Common myeloid progenitor, CD34-positive (primary cell): Measurements from ENCODE around the gene CACNA1D.

Source experiments
- CTCF ChIA-PET: fragments of 350-600 bp; sonication (Branson Sonifier 250); formaldehyde crosslinking; loops from one replicate; lab custom pipeline; 2021; ENCODE audit warnings: antibody characterized with exemption; lab: Charles Lee
- POLR2A ChIA-PET: fragments of 350-600 bp; sonication (Branson Sonifier 250); formaldehyde crosslinking; loops from one replicate; lab custom pipeline; 2021; ENCODE audit warnings: antibody characterized with exemption; lab: Charles Lee
- DNase-seq, 3 donors: peaks; one replicate each; pipeline versions ENCODE4 v3.0.0 to v3.0.0-alpha.2; 2013
- H3K27ac ChIP-seq, 2 experiments: 1 replicate in 1 of 2; 2 replicates in 1 of 2; pipeline ENCODE4 v1.7.0; 2013; ENCODE audit warnings: inconsistent platforms in 2 of 2, low read length in 2 of 2, mild to moderate bottlenecking in 2 of 2, low read depth in 1 of 2, moderate library complexity in 1 of 2; ENCODE audit not compliant: severe bottlenecking in 2 of 2, insufficient read depth in 1 of 2, poor library complexity in 1 of 2
- H3K27me3 ChIP-seq, 5 experiments: replicated peaks in 2 of 5; 1 replicate in 3 of 5; 2 replicates in 2 of 5; pipeline versions ENCODE4 v1.6.1 to v1.7.0; 2013; ENCODE audit warnings: low read length in 4 of 5, mild to moderate bottlenecking in 2 of 5, moderate library complexity in 2 of 5, inconsistent platforms in 1 of 5; ENCODE audit not compliant: insufficient read depth in 5 of 5, control insufficient read depth in 4 of 5
- H3K36me3 ChIP-seq, 4 experiments: 1 replicate in 2 of 4; 2 replicates in 2 of 4; pipeline versions ENCODE4 v1.6.1 to v1.7.0; 2013; ENCODE audit warnings: low read length in 3 of 4, control low read depth in 1 of 4, mild to moderate bottlenecking in 1 of 4; ENCODE audit not compliant: control insufficient read depth in 4 of 4, insufficient read depth in 4 of 4
- H3K4me1 ChIP-seq, 4 experiments: 1 replicate in 3 of 4; 2 replicates in 1 of 4; pipeline versions ENCODE4 v1.6.1 to v1.7.1; 2013; ENCODE audit warnings: low read length in 3 of 4, mild to moderate bottlenecking in 3 of 4, control low read depth in 1 of 4, inconsistent platforms in 1 of 4, moderate library complexity in 1 of 4; ENCODE audit not compliant: control insufficient read depth in 4 of 4, insufficient read depth in 4 of 4; ENCODE audit errors: control extremely low read depth in 1 of 4
- H3K4me3 ChIP-seq, 7 experiments: 1 replicate in 4 of 7; 2 replicates in 3 of 7; pipeline versions ENCODE4 v1.5.1 to v1.7.0; 2013; ENCODE audit warnings: mild to moderate bottlenecking in 7 of 7, low read length in 6 of 7, moderate library complexity in 6 of 7, inconsistent platforms in 2 of 7, low read depth in 2 of 7, control low read depth in 1 of 7; ENCODE audit not compliant: insufficient read depth in 4 of 7, control insufficient read depth in 1 of 7; ENCODE audit errors: extremely low read depth in 1 of 7
- H3K9me3 ChIP-seq, 5 experiments: 1 replicate in 4 of 5; 2 replicates in 1 of 5; pipeline versions ENCODE4 v1.6.1 to v1.7.1; 2013; ENCODE audit warnings: low read length in 4 of 5, mild to moderate bottlenecking in 2 of 5, inconsistent platforms in 1 of 5, low read depth in 1 of 5, moderate library complexity in 1 of 5; ENCODE audit not compliant: control insufficient read depth in 4 of 5, insufficient read depth in 2 of 5; ENCODE audit errors: control extremely low read depth in 1 of 5
- WGBS: methylation state at CpG from one replicate; pipeline ENCODE4 v1.1.5; 2013; ENCODE audit not compliant: insufficient coverage; 5-methylcytosine and 5-hydroxymethylcytosine counted together

Gene CACNA1D

GRCh38 chr3:53850895-53851294, 356.5 kb downstream of the CACNA1D start:
- H3K9me3 ChIP-seq, result no peaks in the 10 kb centered on the region
- WGBS, result 78% methylated on average over 3 of the region's 5 CpGs
- H3K36me3 ChIP-seq, result no peaks in the 10 kb centered on the region
- no peak for DNase-seq
- peaks cover 0 to 43% (median 11%) of the 10 kb centered on the region in 5 experiments for H3K27me3 ChIP-seq
- ChIA-PET POLR2A (no interaction called here), CTCF (interaction anchor here (0.7 kb wide), 1 partner anchor 24 kb away, joined by 4 read pairs; no protein-coding TSS in a partner anchor)
- peaks cover 0 to 9% (median 7%) of the 10 kb centered on the region in 4 experiments for H3K4me1 ChIP-seq
- H3K27ac ChIP-seq, result no peak overlapping the region
- H3K4me3 ChIP-seq, result no peak overlapping the region

GRCh38 chr3:53856964-53857363, 362.6 kb downstream of the CACNA1D start:
- no peak overlapping the region for H3K4me3 ChIP-seq
- WGBS, result 44% methylated on average over 4 of the region's 7 CpGs
- POLR2A ChIA-PET, result no interaction called here
- peaks cover 0 to 6% (median 2%) of the 10 kb centered on the region in 4 experiments for H3K4me1 ChIP-seq
- no peak overlapping the region for H3K27ac ChIP-seq
- H3K27me3 ChIP-seq, result peaks cover 0 to 6% (median 0%) of the 10 kb centered on the region in 5 experiments
- H3K9me3 ChIP-seq, result peaks cover 0 to 4% (median 0%) of the 10 kb centered on the region in 5 experiments
- CTCF ChIA-PET, result no interaction called here
- peaks cover 2 to 18% (median 8%) of the 10 kb centered on the region in 4 experiments for H3K36me3 ChIP-seq
- no peak for DNase-seq

- Histone ChIP-seq H3K4me1 (peaks cover 0 to 6% (median 2%) of the 10 kb centered on the region in 4 experiments), H3K27me3 (peaks cover 0 to 6% (median 0%) of the 10 kb centered on the region in 5 experiments), H3K9me3 (peaks cover 0 to 5% (median 0%) of the 10 kb centered on the region in 5 experiments), H3K36me3 (peaks cover 10 to 26% (median 18%) of the 10 kb centered on the region in 4 experiments), H3K4me3 (no peak overlapping the region), H3K27ac (no peak overlapping the region)
- ChIA-PET POLR2A (no interaction called here), CTCF (no interaction called here)
- WGBS, result 83% methylated on average over 6 of the region's 7 CpGs
- no peak for DNase-seq
These were observed 363.8 kb downstream of the CACNA1D start for GRCh38 chr3:53858096-53858741.

- H3K9me3 ChIP-seq, result peaks cover 0 to 5% (median 0%) of the 10 kb centered on the region in 5 experiments
- H3K4me3 ChIP-seq, result no peak overlapping the region
- H3K36me3 ChIP-seq, result peaks cover 11 to 33% (median 24%) of the 10 kb centered on the region in 4 experiments
- no peak for DNase-seq
- ChIA-PET CTCF (no interaction called here), POLR2A (no interaction called here)
- H3K27me3 ChIP-seq, result peaks cover 0 to 5% (median 0%) of the 10 kb centered on the region in 5 experiments
- H3K4me1 ChIP-seq, result peaks cover 0 to 6% (median 2%) of the 10 kb centered on the region in 4 experiments
- WGBS, result 100% methylated on average over 4 of the region's 6 CpGs
- H3K27ac ChIP-seq, result no peak overlapping the region
These were observed 364.8 kb downstream of the CACNA1D start for GRCh38 chr3:53859178-53859577.

- Histone ChIP-seq H3K27me3 (peaks cover 0 to 3% (median 0%) of the 10 kb centered on the region in 5 experiments), H3K36me3 (peaks cover 18 to 41% (median 32%) of the 10 kb centered on the region in 4 experiments), H3K4me3 (no peak overlapping the region), H3K9me3 (peaks cover 0 to 5% (median 0%) of the 10 kb centered on the region in 5 experiments), H3K4me1 (peaks cover 0 to 6% (median 2%) of the 10 kb centered on the region in 4 experiments), H3K27ac (no peak overlapping the region)
- ChIA-PET POLR2A (no interaction called here), CTCF (no interaction called here)
- DNase-seq, result no peak
- 95% methylated on average over 3 of the region's 4 CpGs for WGBS
These were observed 365.8 kb downstream of the CACNA1D start for GRCh38 chr3:53860196-53860595.

- DNase-seq, result no peak
- Histone ChIP-seq H3K27ac (no peak overlapping the region), H3K4me1 (peaks cover 0 to 1% (median 0%) of the 10 kb centered on the region in 4 experiments), H3K4me3 (no peak overlapping the region), H3K27me3 (no peaks in the 10 kb centered on the region), H3K36me3 (peaks cover 18 to 58% (median 39%) of the 10 kb centered on the region in 4 experiments), H3K9me3 (peaks cover 0 to 5% (median 0%) of the 10 kb centered on the region in 5 experiments)
- CTCF ChIA-PET, result no interaction called here
- POLR2A ChIA-PET, result no interaction called here
- WGBS, result 90% methylated on average over 2 of the region's 3 CpGs
These were observed 367.8 kb downstream of the CACNA1D start for GRCh38 chr3:53862241-53862640.

- Histone ChIP-seq H3K9me3 (peaks cover 0 to 5% (median 0%) of the 10 kb centered on the region in 5 experiments), H3K4me3 (no peak overlapping the region), H3K27ac (no peak overlapping the region), H3K36me3 (peaks cover 22 to 67% (median 45%) of the 10 kb centered on the region in 4 experiments), H3K27me3 (no peaks in the 10 kb centered on the region), H3K4me1 (no peaks in the 10 kb centered on the region)
- ChIA-PET POLR2A (no interaction called here), CTCF (no interaction called here)
- no peak for DNase-seq
- WGBS, result 100% methylated on average over 1 of the region's 1 CpG
These were observed 368.7 kb downstream of the CACNA1D start for GRCh38 chr3:53863145-53863544.
